ENCODE data around the gene LIPT2.

DNA sequence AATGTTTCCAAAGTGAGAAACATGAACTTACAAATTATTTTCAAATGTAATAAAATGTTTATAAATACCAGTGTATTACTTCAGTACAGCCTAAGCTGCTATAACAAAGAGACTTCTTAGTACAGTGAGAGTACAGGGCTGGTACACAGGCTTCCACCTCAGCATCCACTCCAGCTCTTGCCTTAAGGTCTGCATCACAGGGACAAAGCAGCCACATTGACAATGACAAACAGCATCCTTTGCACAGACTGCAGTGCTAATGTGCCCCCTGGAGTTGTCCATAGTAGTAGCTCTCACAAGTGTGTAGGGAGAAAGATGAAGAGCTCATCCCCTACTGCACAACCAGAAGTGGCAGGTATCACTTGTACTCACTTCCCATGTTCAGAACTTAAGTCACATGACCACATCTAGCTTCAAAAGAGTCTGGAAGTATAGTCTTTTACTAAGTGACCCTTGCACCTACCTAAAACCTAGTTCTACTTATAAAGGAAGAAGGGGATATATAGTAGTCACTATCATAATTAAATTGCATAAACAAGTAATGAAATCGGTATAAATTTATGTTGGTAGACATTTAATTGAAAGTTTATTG is 10.7 kb upstream of the LIPT2 start:
- TF ChIP-seq RXRA (IDR thresholded peaks at IDR 0.05): no peak
- TF ChIP-seq MAX (IDR thresholded peaks at IDR 0.05): no peak
- no peak for TF ChIP-seq CTCF (IDR thresholded peaks at IDR 0.05; ENCODE audit: low read depth, low read length, missing input control)
- TF ChIP-seq RAD21 (IDR thresholded peaks at IDR 0.05): no peak
